DND-41 (cell line): ENCODE measurements around the gene HMMR.
A peak's percentile ranks its signal among the peaks of the same experiment; 100 is the strongest.

Experiments used
- EZH2 ChIP-seq: IDR thresholded peaks from 3 replicates; pipeline ENCODE4 v1.6.1; 2012; ENCODE audit warnings: borderline replicate concordance, low read depth, mild to moderate bottlenecking, moderate library complexity, low read length, inconsistent platforms; ENCODE audit not compliant: severe bottlenecking
- TF ChIP-seq, protein P1 (sequence below): IDR thresholded peaks from 2 replicates; pipeline ENCODE4 v1.5.1; 2012; ENCODE audit warnings: borderline replicate concordance, low read length, moderate library complexity, mild to moderate bottlenecking; ENCODE audit not compliant: poor library complexity, severe bottlenecking; ENCODE audit errors: extremely low read depth

GRCh38 chr5:163503106-163504078, 43.0 kb downstream of the HMMR start:
- TF ChIP-seq, protein P1, sequence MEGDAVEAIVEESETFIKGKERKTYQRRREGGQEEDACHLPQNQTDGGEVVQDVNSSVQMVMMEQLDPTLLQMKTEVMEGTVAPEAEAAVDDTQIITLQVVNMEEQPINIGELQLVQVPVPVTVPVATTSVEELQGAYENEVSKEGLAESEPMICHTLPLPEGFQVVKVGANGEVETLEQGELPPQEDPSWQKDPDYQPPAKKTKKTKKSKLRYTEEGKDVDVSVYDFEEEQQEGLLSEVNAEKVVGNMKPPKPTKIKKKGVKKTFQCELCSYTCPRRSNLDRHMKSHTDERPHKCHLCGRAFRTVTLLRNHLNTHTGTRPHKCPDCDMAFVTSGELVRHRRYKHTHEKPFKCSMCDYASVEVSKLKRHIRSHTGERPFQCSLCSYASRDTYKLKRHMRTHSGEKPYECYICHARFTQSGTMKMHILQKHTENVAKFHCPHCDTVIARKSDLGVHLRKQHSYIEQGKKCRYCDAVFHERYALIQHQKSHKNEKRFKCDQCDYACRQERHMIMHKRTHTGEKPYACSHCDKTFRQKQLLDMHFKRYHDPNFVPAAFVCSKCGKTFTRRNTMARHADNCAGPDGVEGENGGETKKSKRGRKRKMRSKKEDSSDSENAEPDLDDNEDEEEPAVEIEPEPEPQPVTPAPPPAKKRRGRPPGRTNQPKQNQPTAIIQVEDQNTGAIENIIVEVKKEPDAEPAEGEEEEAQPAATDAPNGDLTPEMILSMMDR: peak; percentile 56
- TF ChIP-seq EZH2: no peak
